Measurements from ENCODE around the gene IQGAP2. TPM values are rescaled to one million over a fixed set of nuclear protein-coding genes. Genes with fewer than 3 reads are reported as not detected.

IQGAP2 gene
- total RNA-seq, 1 donor from 2014 or later = 1.4 TPM

GRCh38 chr5:76604838-76605237 is 201.8 kb downstream of the IQGAP2 start:
- Mint-ChIP-seq H3K4me1 (ENCODE audit: low read depth, unreplicated experiment) (no peaks in the 10 kb centered on the region), H3K27me3 (ENCODE audit: unreplicated experiment) (peaks cover 2% of the 10 kb centered on the region), H3K4me3 (ENCODE audit: unreplicated experiment) (no peak overlapping the region), H3K9me3 (ENCODE audit: unreplicated experiment) (peaks cover 2% of the 10 kb centered on the region), H3K27ac (ENCODE audit: unreplicated experiment) (no peak overlapping the region), H3K36me3 (ENCODE audit: unreplicated experiment) (no peaks in the 10 kb centered on the region)
- TF ChIP-seq, protein P1, sequence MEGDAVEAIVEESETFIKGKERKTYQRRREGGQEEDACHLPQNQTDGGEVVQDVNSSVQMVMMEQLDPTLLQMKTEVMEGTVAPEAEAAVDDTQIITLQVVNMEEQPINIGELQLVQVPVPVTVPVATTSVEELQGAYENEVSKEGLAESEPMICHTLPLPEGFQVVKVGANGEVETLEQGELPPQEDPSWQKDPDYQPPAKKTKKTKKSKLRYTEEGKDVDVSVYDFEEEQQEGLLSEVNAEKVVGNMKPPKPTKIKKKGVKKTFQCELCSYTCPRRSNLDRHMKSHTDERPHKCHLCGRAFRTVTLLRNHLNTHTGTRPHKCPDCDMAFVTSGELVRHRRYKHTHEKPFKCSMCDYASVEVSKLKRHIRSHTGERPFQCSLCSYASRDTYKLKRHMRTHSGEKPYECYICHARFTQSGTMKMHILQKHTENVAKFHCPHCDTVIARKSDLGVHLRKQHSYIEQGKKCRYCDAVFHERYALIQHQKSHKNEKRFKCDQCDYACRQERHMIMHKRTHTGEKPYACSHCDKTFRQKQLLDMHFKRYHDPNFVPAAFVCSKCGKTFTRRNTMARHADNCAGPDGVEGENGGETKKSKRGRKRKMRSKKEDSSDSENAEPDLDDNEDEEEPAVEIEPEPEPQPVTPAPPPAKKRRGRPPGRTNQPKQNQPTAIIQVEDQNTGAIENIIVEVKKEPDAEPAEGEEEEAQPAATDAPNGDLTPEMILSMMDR (IDR thresholded peaks at IDR 0.05; ENCODE audit: partially characterized antibody, unreplicated experiment) = no peak
- DNase-seq = no peak

GRCh38 chr5:76606701-76607100 is 203.6 kb downstream of the IQGAP2 start:
- Mint-ChIP-seq H3K27ac (ENCODE audit: unreplicated experiment) (no peak overlapping the region), H3K27me3 (ENCODE audit: unreplicated experiment) (peaks cover 2% of the 10 kb centered on the region), H3K36me3 (ENCODE audit: unreplicated experiment) (no peaks in the 10 kb centered on the region), H3K4me1 (ENCODE audit: low read depth, unreplicated experiment) (no peaks in the 10 kb centered on the region), H3K9me3 (ENCODE audit: unreplicated experiment) (peaks cover 4% of the 10 kb centered on the region), H3K4me3 (ENCODE audit: unreplicated experiment) (no peak overlapping the region)
- DNase-seq = no peak
- TF ChIP-seq, protein P1 (IDR thresholded peaks at IDR 0.05; ENCODE audit: partially characterized antibody, unreplicated experiment) = no peak

GRCh38 chr5:76607353-76607871 is 204.3 kb downstream of the IQGAP2 start:
- H3K4me3 Mint-ChIP-seq (ENCODE audit: unreplicated experiment) = no peak overlapping the region
- H3K27me3 Mint-ChIP-seq (ENCODE audit: unreplicated experiment) = peaks cover 2% of the 10 kb centered on the region
- H3K4me1 Mint-ChIP-seq (ENCODE audit: low read depth, unreplicated experiment) = no peaks in the 10 kb centered on the region
- no peak for DNase-seq
- TF ChIP-seq, protein P1 (IDR thresholded peaks at IDR 0.05; ENCODE audit: partially characterized antibody, unreplicated experiment) = no peak
- H3K36me3 Mint-ChIP-seq (ENCODE audit: unreplicated experiment) = no peaks in the 10 kb centered on the region
- peaks cover 2% of the 10 kb centered on the region for H3K9me3 Mint-ChIP-seq (ENCODE audit: unreplicated experiment)
- H3K27ac Mint-ChIP-seq (ENCODE audit: unreplicated experiment) = no peak overlapping the region

GRCh38 chr5:76608833-76609232 is 205.7 kb downstream of the IQGAP2 start:
- no peaks in the 10 kb centered on the region for H3K4me1 Mint-ChIP-seq (ENCODE audit: low read depth, unreplicated experiment)
- no peaks in the 10 kb centered on the region for H3K36me3 Mint-ChIP-seq (ENCODE audit: unreplicated experiment)
- H3K27ac Mint-ChIP-seq (ENCODE audit: unreplicated experiment) = no peak overlapping the region
- TF ChIP-seq, protein P1 (IDR thresholded peaks at IDR 0.05; ENCODE audit: partially characterized antibody, unreplicated experiment) = no peak
- peaks cover 2% of the 10 kb centered on the region for H3K9me3 Mint-ChIP-seq (ENCODE audit: unreplicated experiment)
- H3K4me3 Mint-ChIP-seq (ENCODE audit: unreplicated experiment) = no peak overlapping the region
- peaks cover 2% of the 10 kb centered on the region for H3K27me3 Mint-ChIP-seq (ENCODE audit: unreplicated experiment)
- no peak for DNase-seq

- Mint-ChIP-seq H3K9me3 (ENCODE audit: unreplicated experiment) (peaks cover 2% of the 10 kb centered on the region), H3K4me1 (ENCODE audit: low read depth, unreplicated experiment) (no peaks in the 10 kb centered on the region), H3K27me3 (ENCODE audit: unreplicated experiment) (no peaks in the 10 kb centered on the region), H3K4me3 (ENCODE audit: unreplicated experiment) (no peak overlapping the region), H3K27ac (ENCODE audit: unreplicated experiment) (no peak overlapping the region), H3K36me3 (ENCODE audit: unreplicated experiment) (no peaks in the 10 kb centered on the region)
- DNase-seq = no peak
- TF ChIP-seq, protein P1 (IDR thresholded peaks at IDR 0.05; ENCODE audit: partially characterized antibody, unreplicated experiment) = no peak
These were observed 207.1 kb downstream of the IQGAP2 start for GRCh38 chr5:76610196-76610595.
